ENCODE measurements around the gene AK5. TPM values are rescaled to one million over a fixed set of nuclear protein-coding genes. Genes with fewer than 3 reads are reported as not detected.

Gene AK5
- total and polyA plus RNA-seq, 2 of the 4 experiments (the other 2 are of a cell fraction): 22.5 to 25.8 TPM

DNA sequence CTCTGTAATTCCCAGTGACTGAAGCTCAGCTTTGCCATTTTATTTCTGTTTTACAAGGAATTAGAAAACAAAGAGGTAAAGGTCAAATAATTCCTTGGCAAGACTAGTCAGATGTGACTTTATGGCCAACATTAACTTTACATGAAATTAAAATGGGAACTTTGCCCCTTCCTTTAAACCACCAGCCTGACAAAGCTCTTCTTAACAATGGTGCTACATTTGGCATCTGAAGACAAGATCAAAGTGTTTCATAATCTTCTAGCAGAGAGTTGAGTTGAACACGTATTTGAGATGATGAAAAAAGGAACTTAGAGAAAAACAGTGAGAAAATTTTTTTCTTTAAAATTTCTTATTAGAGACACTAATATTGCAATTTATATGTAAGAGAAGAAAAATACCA, 193.8 kb downstream of the AK5 start:
- peak overlapping the region; percentile 29; the same call in 1 of the 2 replicates for H3K18ac ChIP-seq (ENCODE audit: low read depth, low read length)
- no peak overlapping the region for H2AK5ac ChIP-seq (ENCODE audit: low read depth, low read length)
- no peak overlapping the region for H3K4me3 ChIP-seq (ENCODE audit: insufficient read depth, low read depth, low read length)
- peaks cover 8% of the 10 kb centered on the region for H3K4me1 ChIP-seq (ENCODE audit: control insufficient read depth, insufficient read depth, low read length)
- H2BK5ac ChIP-seq (ENCODE audit: low read depth, low read length, poor library complexity, severe bottlenecking): peak overlapping the region; percentile 30
- no peak for ATAC-seq (ENCODE audit: low read depth)
- H4K20me1 ChIP-seq (ENCODE audit: insufficient read depth, low read length): no peaks in the 10 kb centered on the region
- no peak for DNase-seq
- H3K27me3 ChIP-seq (ENCODE audit: control insufficient read depth, insufficient read depth, low read length): no peaks in the 10 kb centered on the region
- peak overlapping the region in 1 of 2 experiments; percentile 28; a peak in 1 of 4 replicates for H4K8ac ChIP-seq (ENCODE audit: low read depth in 2 of 2, low read length in 2 of 2)
- H4K91ac ChIP-seq (ENCODE audit: insufficient read depth, low read depth, low read length): peak overlapping the region; percentile 13; the same call in 1 of the 2 replicates
- H3K79me1 ChIP-seq (ENCODE audit: low read depth in 1 of 2, low read length in 2 of 2): peaks cover 0 to 32% of the 10 kb centered on the region in 2 experiments; a peak in 2 of 4 replicates
- dilution Hi-C loops (cut with HindIII; ENCODE audit: low sequenced_read_pairs, unreplicated experiment) (no loop called here), intact Hi-C loops (cut with micrococcal nuclease) (no loop called here), in situ Hi-C loops (cut with MboI; ENCODE audit: low sequenced_read_pairs) (no loop called here)
- ChIA-PET CTCF (interaction anchor here (0.6 kb wide), 1 partner anchor 639 kb away, joined by 3 read pairs; no protein-coding TSS in a partner anchor), POLR2A (ENCODE audit: unreplicated experiment) (no interaction called here)
- H3K4ac ChIP-seq (ENCODE audit: low read depth, low read length): no peak overlapping the region
- no CpG with 5 or more reads among the region's 1 CpG for WGBS, 2 experiments (ENCODE audit: extremely low coverage in 2 of 2, insufficient read length in 1 of 2)
- H2BK15ac ChIP-seq (ENCODE audit: low read depth, low read length): peak overlapping the region; percentile 89; the same call in 2 of the 3 replicates
- H2BK120ac ChIP-seq (ENCODE audit: low read depth, low read length): no peak overlapping the region
- no peaks in the 10 kb centered on the region for H3K36me3 ChIP-seq (ENCODE audit: control insufficient read depth, insufficient read depth, low read length)
- no peak overlapping the region; the same call in 1 of the 2 replicates for H3K14ac ChIP-seq (replicated peaks; ENCODE audit: low read depth, low read length)
- TF ChIP-seq POLR2A (IDR thresholded peaks at IDR 0.05; ENCODE audit: low read depth, low read length) (no peak), CEBPB (IDR thresholded peaks at IDR 0.05; ENCODE audit: low read depth, low read length) (no peak), CTCF (conservative IDR thresholded peaks at IDR 0.05; ENCODE audit: low read depth, low read length) (no peak), RFX5 (IDR thresholded peaks at IDR 0.05; ENCODE audit: low read depth, low read length) (no peak), RAD21 (IDR thresholded peaks at IDR 0.05; ENCODE audit: low read length) (no peak), CHD1 (IDR thresholded peaks at IDR 0.05; ENCODE audit: low read depth, low read length) (no peak), RCOR1 (IDR thresholded peaks at IDR 0.05; ENCODE audit: insufficient replicate concordance, low read length) (no peak), MAZ (IDR thresholded peaks at IDR 0.05; ENCODE audit: borderline replicate concordance, low read depth, low read length) (no peak), MAFK (IDR thresholded peaks at IDR 0.05; ENCODE audit: low read depth, low read length) (no peak), SMC3 (IDR thresholded peaks at IDR 0.05; ENCODE audit: low read depth, low read length) (no peak), FOS (IDR thresholded peaks at IDR 0.05; ENCODE audit: low read depth, low read length) (no peak), MXI1 (IDR thresholded peaks at IDR 0.05; ENCODE audit: borderline replicate concordance, low read depth, low read length) (no peak), BHLHE40 (IDR thresholded peaks at IDR 0.05; ENCODE audit: low read depth, low read length) (no peak), NFE2L2 (IDR thresholded peaks at IDR 0.05; ENCODE audit: low read depth, low read length) (no peak)
- TF ChIP-seq, protein P1, sequence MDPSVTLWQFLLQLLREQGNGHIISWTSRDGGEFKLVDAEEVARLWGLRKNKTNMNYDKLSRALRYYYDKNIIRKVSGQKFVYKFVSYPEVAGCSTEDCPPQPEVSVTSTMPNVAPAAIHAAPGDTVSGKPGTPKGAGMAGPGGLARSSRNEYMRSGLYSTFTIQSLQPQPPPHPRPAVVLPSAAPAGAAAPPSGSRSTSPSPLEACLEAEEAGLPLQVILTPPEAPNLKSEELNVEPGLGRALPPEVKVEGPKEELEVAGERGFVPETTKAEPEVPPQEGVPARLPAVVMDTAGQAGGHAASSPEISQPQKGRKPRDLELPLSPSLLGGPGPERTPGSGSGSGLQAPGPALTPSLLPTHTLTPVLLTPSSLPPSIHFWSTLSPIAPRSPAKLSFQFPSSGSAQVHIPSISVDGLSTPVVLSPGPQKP (IDR thresholded peaks at IDR 0.05; ENCODE audit: borderline replicate concordance, low read depth, low read length): no peak
- TF ChIP-seq, protein P2, sequence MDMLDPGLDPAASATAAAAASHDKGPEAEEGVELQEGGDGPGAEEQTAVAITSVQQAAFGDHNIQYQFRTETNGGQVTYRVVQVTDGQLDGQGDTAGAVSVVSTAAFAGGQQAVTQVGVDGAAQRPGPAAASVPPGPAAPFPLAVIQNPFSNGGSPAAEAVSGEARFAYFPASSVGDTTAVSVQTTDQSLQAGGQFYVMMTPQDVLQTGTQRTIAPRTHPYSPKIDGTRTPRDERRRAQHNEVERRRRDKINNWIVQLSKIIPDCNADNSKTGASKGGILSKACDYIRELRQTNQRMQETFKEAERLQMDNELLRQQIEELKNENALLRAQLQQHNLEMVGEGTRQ (IDR thresholded peaks at IDR 0.05; ENCODE audit: low read depth, low read length): no peak
- peaks cover 4% of the 10 kb centered on the region for H3K9me3 ChIP-seq (ENCODE audit: control insufficient read depth, insufficient read depth, low read length)
- peaks cover 9% of the 10 kb centered on the region for H3K9me1 ChIP-seq (ENCODE audit: insufficient read depth, low read length)
- no peak overlapping the region for H3K4me2 ChIP-seq (ENCODE audit: low read depth, low read length)
- no peak overlapping the region for H2AK9ac ChIP-seq (replicated peaks; ENCODE audit: low read depth, low read length, poor library complexity)
- no peak overlapping the region for H2BK20ac ChIP-seq (ENCODE audit: low read depth, low read length)
- H2AFZ ChIP-seq (replicated peaks; ENCODE audit: low read length, poor library complexity): no peak overlapping the region
- peak overlapping the region; percentile 11; the same call in 1 of the 2 replicates for H4K5ac ChIP-seq (ENCODE audit: low read depth, low read length)
- BruUV-seq (replicated peaks): no TSS peak
- no peak overlapping the region for H3K27ac ChIP-seq (ENCODE audit: insufficient read depth, low read length)
- H3K56ac ChIP-seq (ENCODE audit: extremely low read depth, insufficient read depth, low read length): no peak overlapping the region
- H3K23ac ChIP-seq (ENCODE audit: low read depth, low read length): peak overlapping the region; percentile 81; the same call in 1 of the 2 replicates
- H3K9ac ChIP-seq (ENCODE audit: low read depth, low read length): no peak overlapping the region
